ENCODE results near the gene ARL15. TPM values are rescaled to one million over a fixed set of nuclear protein-coding genes. Genes with fewer than 3 reads are reported as not detected.
"Not testable (repeated sequence)": the region's sequence is repeated elsewhere in the genome, so short reads cannot be mapped to it uniquely, and the experiment has no call there.

Gene ARL15
- total and polyA plus RNA-seq, 2 donors = 23.1 to 26.4 TPM

DNA sequence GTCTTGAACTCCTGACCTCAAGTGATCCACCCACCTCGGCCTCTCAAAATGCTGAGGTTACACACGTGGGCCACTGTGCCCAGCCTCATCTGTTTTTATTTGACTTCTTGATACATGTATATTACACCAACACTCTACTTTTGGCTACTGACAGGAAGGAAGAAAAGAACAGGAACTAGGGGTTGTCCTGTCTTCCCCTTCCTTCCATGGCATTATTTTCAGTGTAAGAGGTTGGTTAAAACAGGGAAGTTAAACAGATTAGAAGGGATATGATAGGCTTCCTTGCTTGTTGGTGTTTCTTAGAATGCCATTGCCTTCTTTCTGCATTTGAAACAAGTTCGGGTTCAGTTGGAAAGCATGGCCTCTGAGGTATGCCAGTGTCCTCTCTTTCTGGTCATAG lies 437.1 kb downstream of the ARL15 start:
- Histone ChIP-seq H3K9me3 (ENCODE audit: control insufficient read depth in 2 of 2, insufficient read depth in 1 of 2, low read length in 1 of 2) (no peaks in the 10 kb centered on the region), H3K4me1 (ENCODE audit: control insufficient read depth in 2 of 2, insufficient read depth in 2 of 2, low read length in 2 of 2) (no peaks in the 10 kb centered on the region), H3K27me3 (ENCODE audit: control insufficient read depth in 2 of 2, insufficient read depth in 1 of 2, low read length in 1 of 2) (no peaks in the 10 kb centered on the region), H3K4me3 (ENCODE audit: low read length in 2 of 2) (no peak overlapping the region), H3K36me3 (ENCODE audit: control insufficient read depth in 2 of 2, insufficient read depth in 2 of 2, low read length in 1 of 2) (no peaks in the 10 kb centered on the region), H3K27ac (ENCODE audit: low read depth in 1 of 2, low read length in 1 of 2) (no peak overlapping the region)
- no peak for DNase-seq (ENCODE audit: low read depth in 6 of 9, low spot score in 9 of 9)
- 92% methylated on average over 3 of the region's 3 CpGs for WGBS

GRCh38 chr5:53871775-53872174 lies 438.6 kb downstream of the ARL15 start:
- no peak overlapping the region for H3K4me3 ChIP-seq (ENCODE audit: low read length in 2 of 2)
- no peaks in the 10 kb centered on the region for H3K36me3 ChIP-seq (ENCODE audit: control insufficient read depth in 2 of 2, insufficient read depth in 2 of 2, low read length in 1 of 2)
- H3K27ac ChIP-seq (ENCODE audit: low read depth in 1 of 2, low read length in 1 of 2) = no peak overlapping the region
- no peak for DNase-seq (ENCODE audit: low read depth in 6 of 9, low spot score in 9 of 9)
- no peaks in the 10 kb centered on the region for H3K9me3 ChIP-seq (ENCODE audit: control insufficient read depth in 2 of 2, insufficient read depth in 1 of 2, low read length in 1 of 2)
- H3K4me1 ChIP-seq (ENCODE audit: control insufficient read depth in 2 of 2, insufficient read depth in 2 of 2, low read length in 2 of 2) = no peaks in the 10 kb centered on the region
- H3K27me3 ChIP-seq (ENCODE audit: control insufficient read depth in 2 of 2, insufficient read depth in 1 of 2, low read length in 1 of 2) = no peaks in the 10 kb centered on the region
- WGBS = 93% methylated on average over 2 of the region's 2 CpGs

- Histone ChIP-seq H3K27me3 (ENCODE audit: control insufficient read depth in 2 of 2, insufficient read depth in 1 of 2, low read length in 1 of 2) (no peaks in the 10 kb centered on the region), H3K9me3 (ENCODE audit: control insufficient read depth in 2 of 2, insufficient read depth in 1 of 2, low read length in 1 of 2) (no peaks in the 10 kb centered on the region), H3K4me1 (ENCODE audit: control insufficient read depth in 2 of 2, insufficient read depth in 2 of 2, low read length in 2 of 2) (no peaks in the 10 kb centered on the region), H3K27ac (ENCODE audit: low read depth in 1 of 2, low read length in 1 of 2) (no peak overlapping the region), H3K4me3 (ENCODE audit: low read length in 2 of 2) (no peak overlapping the region), H3K36me3 (ENCODE audit: control insufficient read depth in 2 of 2, insufficient read depth in 2 of 2, low read length in 1 of 2) (no peaks in the 10 kb centered on the region)
- no peak for DNase-seq (ENCODE audit: low read depth in 6 of 9, low spot score in 9 of 9)
- 94% methylated on average over 5 of the region's 5 CpGs for WGBS
Observed at GRCh38 chr5:53871050-53871449, 439.3 kb downstream of the ARL15 start.

- Histone ChIP-seq H3K9me3 (ENCODE audit: control insufficient read depth in 2 of 2, insufficient read depth in 1 of 2, low read length in 1 of 2) (peaks cover 1 to 16% of the 10 kb centered on the region in 2 donors), H3K4me3 (ENCODE audit: low read length in 2 of 2) (no peak overlapping the region), H3K27me3 (ENCODE audit: control insufficient read depth in 2 of 2, insufficient read depth in 1 of 2, low read length in 1 of 2) (no peaks in the 10 kb centered on the region), H3K4me1 (ENCODE audit: control insufficient read depth in 2 of 2, insufficient read depth in 2 of 2, low read length in 2 of 2) (no peaks in the 10 kb centered on the region), H3K36me3 (ENCODE audit: control insufficient read depth in 2 of 2, insufficient read depth in 2 of 2, low read length in 1 of 2) (no peaks in the 10 kb centered on the region), H3K27ac (ENCODE audit: low read depth in 1 of 2, low read length in 1 of 2) (no peak overlapping the region)
- 94% methylated on average over 17 of the region's 17 CpGs for WGBS
- DNase-seq (ENCODE audit: low read depth in 6 of 9, low spot score in 9 of 9) = no peak
Observed at GRCh38 chr5:53858700-53859456, 451.5 kb downstream of the ARL15 start.

DNA sequence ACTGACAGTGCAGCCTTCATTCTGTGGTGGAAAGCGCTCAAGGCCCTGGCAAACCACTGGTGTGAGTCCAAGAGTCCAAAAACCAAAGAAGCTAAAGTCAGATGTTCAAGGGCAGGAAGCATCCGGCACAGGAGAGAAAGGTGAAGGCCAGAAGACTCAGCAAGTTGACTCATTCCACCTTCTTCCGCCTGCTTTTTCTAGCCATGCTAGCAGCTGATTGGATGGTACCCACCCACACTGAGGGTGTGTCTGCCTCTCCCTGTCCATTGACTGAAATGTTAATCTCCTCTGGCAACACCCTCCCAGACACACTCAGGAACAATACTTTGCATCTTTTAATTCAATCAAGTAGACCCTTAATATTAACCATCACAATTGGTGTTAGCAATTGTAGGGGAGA lies 453.9 kb downstream of the ARL15 start:
- H3K27ac ChIP-seq (ENCODE audit: low read depth in 1 of 2, low read length in 1 of 2) = no peak overlapping the region
- no peaks in the 10 kb centered on the region for H3K36me3 ChIP-seq (ENCODE audit: control insufficient read depth in 2 of 2, insufficient read depth in 2 of 2, low read length in 1 of 2)
- 95% methylated on average over 3 of the region's 3 CpGs for WGBS
- H3K4me1 ChIP-seq (ENCODE audit: control insufficient read depth in 2 of 2, insufficient read depth in 2 of 2, low read length in 2 of 2) = no peaks in the 10 kb centered on the region
- no peak for DNase-seq (ENCODE audit: low read depth in 6 of 9, low spot score in 9 of 9)
- H3K9me3 ChIP-seq (ENCODE audit: control insufficient read depth in 2 of 2, insufficient read depth in 1 of 2, low read length in 1 of 2) = peaks cover 1 to 17% of the 10 kb centered on the region in 2 donors
- H3K4me3 ChIP-seq (ENCODE audit: low read length in 2 of 2) = no peak overlapping the region
- H3K27me3 ChIP-seq (ENCODE audit: control insufficient read depth in 2 of 2, insufficient read depth in 1 of 2, low read length in 1 of 2) = no peaks in the 10 kb centered on the region

DNA sequence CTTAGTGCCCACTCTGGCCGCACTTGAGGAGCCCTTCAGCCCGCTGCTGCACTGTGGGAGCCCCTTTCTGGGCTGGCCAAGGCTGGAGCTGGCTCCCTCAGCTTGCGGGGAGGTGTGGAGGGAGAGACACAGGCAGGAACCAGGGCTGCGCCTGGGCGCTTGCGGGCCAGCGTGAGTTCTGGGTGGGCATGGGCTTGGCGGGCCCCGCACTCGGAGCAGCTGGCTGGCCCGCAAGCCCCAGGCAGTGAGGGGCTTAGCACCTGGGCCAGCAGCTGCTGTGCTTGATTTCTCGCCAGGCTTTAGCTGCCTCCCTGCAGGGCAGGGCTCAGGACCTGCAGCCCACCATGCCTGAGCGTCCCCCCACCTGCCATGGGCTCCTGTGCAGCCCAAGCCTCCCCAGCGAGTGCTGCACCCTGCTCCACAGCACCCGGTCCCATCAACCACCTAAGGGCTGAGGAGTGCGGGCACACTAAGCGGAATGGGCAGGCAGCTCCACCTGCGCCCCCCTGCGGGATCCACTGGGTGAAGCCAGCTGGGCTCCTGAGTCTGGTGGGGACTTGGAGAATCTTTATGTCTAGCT lies 473.4 kb downstream of the ARL15 start:
- not testable (repeated sequence) for H3K9me3 ChIP-seq (ENCODE audit: control insufficient read depth in 2 of 2, insufficient read depth in 1 of 2, low read length in 1 of 2); DNase-seq (ENCODE audit: low read depth in 6 of 9, low spot score in 9 of 9); H3K36me3 ChIP-seq (ENCODE audit: control insufficient read depth in 2 of 2, insufficient read depth in 2 of 2, low read length in 1 of 2); H3K27me3 ChIP-seq (ENCODE audit: control insufficient read depth in 2 of 2, insufficient read depth in 1 of 2, low read length in 1 of 2); H3K4me1 ChIP-seq (ENCODE audit: control insufficient read depth in 2 of 2, insufficient read depth in 2 of 2, low read length in 2 of 2); H3K4me3 ChIP-seq (ENCODE audit: low read length in 2 of 2); H3K27ac ChIP-seq (ENCODE audit: low read depth in 1 of 2, low read length in 1 of 2)
- WGBS = 95% methylated on average over 19 of the region's 19 CpGs

GRCh38 chr5:53834500-53834899 lies 475.9 kb downstream of the ARL15 start:
- Histone ChIP-seq H3K4me3 (ENCODE audit: low read length in 2 of 2) (no peak overlapping the region), H3K27ac (ENCODE audit: low read depth in 1 of 2, low read length in 1 of 2) (no peak overlapping the region), H3K27me3 (ENCODE audit: control insufficient read depth in 2 of 2, insufficient read depth in 1 of 2, low read length in 1 of 2) (no peaks in the 10 kb centered on the region), H3K36me3 (ENCODE audit: control insufficient read depth in 2 of 2, insufficient read depth in 2 of 2, low read length in 1 of 2) (no peaks in the 10 kb centered on the region), H3K9me3 (ENCODE audit: control insufficient read depth in 2 of 2, insufficient read depth in 1 of 2, low read length in 1 of 2) (peaks cover 0 to 7% of the 10 kb centered on the region in 2 donors), H3K4me1 (ENCODE audit: control insufficient read depth in 2 of 2, insufficient read depth in 2 of 2, low read length in 2 of 2) (no peaks in the 10 kb centered on the region)
- 91% methylated on average over 4 of the region's 4 CpGs for WGBS
- no peak for DNase-seq (ENCODE audit: low read depth in 6 of 9, low spot score in 9 of 9)

Other genes starting within 250 kb of the ARL15 start
- 0.94 TPM for gene HSPB3, start 145.1 kb upstream of the ARL15 start, total RNA-seq
- gene HSPB3, start 145.1 kb upstream of the ARL15 start, polyA plus RNA-seq = 0.87 TPM
- 7.8 TPM for gene SNX18, start 207.2 kb upstream of the ARL15 start, total RNA-seq
- gene SNX18, start 207.2 kb upstream of the ARL15 start, polyA plus RNA-seq = 8.5 TPM

Measured in thymus (tissue), 11 donors.